H9 (cell line): ENCODE results near the gene XK. TPM values are rescaled to one million over a fixed set of nuclear protein-coding genes. Genes with fewer than 3 reads are reported as not detected.

Experiments
- DNase-seq: peaks from one replicate; pipeline ENCODE4 v3.0.0-alpha.2; 2017
- H2AFZ ChIP-seq: one replicate; pipeline ENCODE4 v1.6.1; 2013; ENCODE audit warnings: mild to moderate bottlenecking, low read length, control low read depth, moderate library complexity
- H2AK5ac ChIP-seq: 2 replicates; pipeline ENCODE4 v1.6.1; 2013; ENCODE audit warnings: low read length, control low read depth, mixed read lengths; ENCODE audit not compliant: insufficient read length
- H2BK120ac ChIP-seq: one replicate; pipeline ENCODE4 v1.6.1; 2013; ENCODE audit warnings: low read depth, mild to moderate bottlenecking, low read length, control low read depth, inconsistent platforms; ENCODE audit not compliant: poor library complexity, severe bottlenecking
- H2BK12ac ChIP-seq: 2 replicates; pipeline ENCODE4 v1.6.1; 2013; ENCODE audit warnings: low read length, control low read depth, mixed read lengths, low read depth; ENCODE audit not compliant: insufficient read length
- H2BK15ac ChIP-seq: 2 replicates; pipeline ENCODE4 v1.6.1; 2013; ENCODE audit warnings: low read depth, low read length, control low read depth
- H2BK20ac ChIP-seq: one replicate; pipeline ENCODE4 v1.6.1; 2013; ENCODE audit warnings: low read depth, mild to moderate bottlenecking, low read length, control low read depth, inconsistent platforms; ENCODE audit not compliant: poor library complexity, severe bottlenecking
- H2BK5ac ChIP-seq: 2 replicates; pipeline ENCODE4 v1.6.1; 2013; ENCODE audit warnings: low read length, control low read depth, mixed read lengths; ENCODE audit not compliant: insufficient read length
- H3K14ac ChIP-seq: 2 replicates; pipeline ENCODE4 v1.6.1; 2013; ENCODE audit warnings: low read length, control low read depth; ENCODE audit not compliant: insufficient read depth
- H3K18ac ChIP-seq: 2 replicates; pipeline ENCODE4 v1.6.1; 2013; ENCODE audit warnings: low read depth, mild to moderate bottlenecking, mixed read lengths, low read length, control low read depth; ENCODE audit not compliant: insufficient read length
- H3K23ac ChIP-seq: 2 replicates; pipeline ENCODE4 v1.6.1; 2013; ENCODE audit warnings: low read length, control low read depth, mixed read lengths, low read depth; ENCODE audit not compliant: insufficient read length
- H3K23me2 ChIP-seq: 2 replicates; pipeline ENCODE4 v1.6.1; 2013; ENCODE audit warnings: low read depth, mild to moderate bottlenecking, mixed read lengths, low read length, control low read depth; ENCODE audit not compliant: insufficient read length, poor library complexity, severe bottlenecking
- H3K27ac ChIP-seq: 2 replicates; pipeline ENCODE4 v1.5.1; 2013; ENCODE audit warnings: low read length, control low read depth, mixed read lengths, low read depth; ENCODE audit not compliant: insufficient read length
- H3K27me3 ChIP-seq: 2 replicates; pipeline ENCODE4 v1.6.1; 2013; ENCODE audit warnings: low read length, control low read depth, inconsistent platforms; ENCODE audit not compliant: insufficient read depth
- H3K4ac ChIP-seq: 2 replicates; pipeline ENCODE4 v1.6.1; 2013; ENCODE audit warnings: low read depth, mild to moderate bottlenecking, control low read depth, inconsistent platforms, low read length, moderate library complexity
- H3K4me1 ChIP-seq: 2 replicates; pipeline ENCODE4 v1.6.1; 2013; ENCODE audit warnings: low read length, control low read depth, inconsistent platforms; ENCODE audit not compliant: insufficient read depth
- H3K4me2 ChIP-seq: 2 replicates; pipeline ENCODE4 v1.6.1; 2013; ENCODE audit warnings: low read length, control low read depth, mixed read lengths; ENCODE audit not compliant: insufficient read length, insufficient read depth
- H3K56ac ChIP-seq: 2 replicates; pipeline ENCODE4 v1.6.1; 2013; ENCODE audit warnings: low read depth, mild to moderate bottlenecking, mixed read lengths, low read length, control low read depth; ENCODE audit not compliant: insufficient read length
- H3K79me1 ChIP-seq: 2 replicates; pipeline ENCODE4 v1.6.1; 2013; ENCODE audit warnings: low read depth, mild to moderate bottlenecking, moderate library complexity, low read length, control low read depth, inconsistent platforms; ENCODE audit not compliant: insufficient read depth, poor library complexity, severe bottlenecking
- H3K79me2 ChIP-seq: 2 replicates; pipeline ENCODE4 v1.6.1; 2013; ENCODE audit warnings: low read length, control low read depth, inconsistent platforms; ENCODE audit not compliant: insufficient read depth
- H3K9ac ChIP-seq: 2 replicates; pipeline ENCODE4 v1.6.1; 2013; ENCODE audit warnings: low read length, control low read depth, mixed read lengths; ENCODE audit not compliant: insufficient read length; ENCODE audit errors: extremely low read depth
- H3K9me3 ChIP-seq: one replicate; pipeline ENCODE4 v1.6.1; 2013; ENCODE audit warnings: low read depth, low read length, inconsistent platforms; ENCODE audit not compliant: control insufficient read depth
- H3T11ph ChIP-seq: one replicate; pipeline ENCODE4 v1.6.1; 2013; ENCODE audit warnings: mild to moderate bottlenecking, low read length, control low read depth, inconsistent platforms
- H4K20me1 ChIP-seq: one replicate; pipeline ENCODE4 v1.6.1; 2013; ENCODE audit not compliant: control insufficient read depth, insufficient read length, insufficient read depth
- H4K5ac ChIP-seq: 2 replicates; pipeline ENCODE4 v1.6.1; 2013; ENCODE audit warnings: low read depth, mild to moderate bottlenecking, mixed read lengths, low read length, control low read depth; ENCODE audit not compliant: insufficient read length
- H4K8ac ChIP-seq: replicated peaks from 2 replicates; pipeline ENCODE4 v1.6.1; 2013; ENCODE audit warnings: low read length, control low read depth, mixed read lengths, low read depth; ENCODE audit not compliant: insufficient read length
- H4K91ac ChIP-seq: 2 replicates; pipeline ENCODE4 v1.6.1; 2013; ENCODE audit warnings: low read depth, mild to moderate bottlenecking, moderate library complexity, mixed read lengths, low read length, control low read depth; ENCODE audit not compliant: insufficient read length
- H3K27ac Mint-ChIP-seq, 3 experiments: 2 replicates in 2 of 3; 3 replicates in 1 of 3; pipeline ENCODE4 v1.8.0; 2020 to 2021; ENCODE audit warnings: mixed read lengths in 3 of 3, mild to moderate bottlenecking in 1 of 3, moderate library complexity in 1 of 3
- H3K27me3 Mint-ChIP-seq: 2 replicates; pipeline ENCODE4 v1.8.0; 2021; ENCODE audit warnings: low read depth, mild to moderate bottlenecking, moderate library complexity, mixed read lengths
- H3K36me3 Mint-ChIP-seq, 3 experiments: 2 replicates in 2 of 3; 3 replicates in 1 of 3; pipeline ENCODE4 v1.8.0; 2020 to 2021; ENCODE audit warnings: low read depth in 3 of 3, mixed read lengths in 3 of 3; ENCODE audit not compliant: insufficient read depth in 1 of 3
- H3K4me1 Mint-ChIP-seq, 2 experiments: 2 replicates each; pipeline ENCODE4 v1.8.0; 2020; ENCODE audit warnings: mixed read lengths in 2 of 2
- H3K4me3 Mint-ChIP-seq, 2 experiments: 2 replicates in 1 of 2; 3 replicates in 1 of 2; pipeline ENCODE4 v1.8.0; 2020 to 2021; ENCODE audit warnings: mild to moderate bottlenecking in 2 of 2, mixed read lengths in 2 of 2, moderate library complexity in 1 of 2
- H3K9me3 Mint-ChIP-seq, 2 experiments: 2 replicates in 1 of 2; 3 replicates in 1 of 2; pipeline ENCODE4 v1.8.0; 2020; ENCODE audit warnings: mild to moderate bottlenecking in 2 of 2, mixed read lengths in 2 of 2, moderate library complexity in 1 of 2
- CTCF ChIP-seq: fragments of 200-600 bp; sonication (generic); conservative IDR thresholded peaks from 3 replicates; pipeline ENCODE4 v1.8.0; 2021; ENCODE audit warnings: antibody characterized with exemption, mild to moderate bottlenecking
- total RNA-seq: library from RNA; stranded (reverse); gene quantifications from 2 replicates; pipeline ENCODE4 v1.2.1, GENCODE V29; 2021

The XK gene
- total RNA-seq, 1 experiment from 2014 or later = 0.85 TPM

- no peak overlapping the region for H3K4ac ChIP-seq
- no peak overlapping the region for H3T11ph ChIP-seq
- H4K8ac ChIP-seq = no peak overlapping the region
- no peak overlapping the region for H2BK5ac ChIP-seq
- DNase-seq = no peak
- peaks cover 53 to 59% of the 10 kb centered on the region in 2 experiments for H3K9me3 Mint-ChIP-seq
- H3K36me3 Mint-ChIP-seq = peaks cover under 1 to 7% (median 6%) of the 10 kb centered on the region in 3 experiments
- H3K79me1 ChIP-seq = no peaks in the 10 kb centered on the region
- no peaks in the 10 kb centered on the region for H3K23me2 ChIP-seq
- no peak overlapping the region for H2AK5ac ChIP-seq
- no peak overlapping the region for H3K27ac ChIP-seq
- H3K27me3 ChIP-seq = no peaks in the 10 kb centered on the region
- no peak overlapping the region for H2BK20ac ChIP-seq
- no peak overlapping the region for H4K91ac ChIP-seq
- H3K4me1 Mint-ChIP-seq = no peaks in the 10 kb centered on the region
- H3K9ac ChIP-seq = no peak overlapping the region
- H4K5ac ChIP-seq = no peak overlapping the region
- no peak overlapping the region for H3K14ac ChIP-seq
- H3K56ac ChIP-seq = no peak overlapping the region
- no peaks in the 10 kb centered on the region for H3K4me1 ChIP-seq
- no peak overlapping the region for H2BK120ac ChIP-seq
- H3K27me3 Mint-ChIP-seq = no peaks in the 10 kb centered on the region
- no peak overlapping the region for H3K18ac ChIP-seq
- H2BK15ac ChIP-seq = no peak overlapping the region
- no peak overlapping the region for H2AFZ ChIP-seq
- no peak overlapping the region for H2BK12ac ChIP-seq
- no peaks in the 10 kb centered on the region for H4K20me1 ChIP-seq
- H3K4me3 Mint-ChIP-seq = no peak overlapping the region
- H3K4me2 ChIP-seq = no peak overlapping the region
- H3K9me3 ChIP-seq = no peaks in the 10 kb centered on the region
- no peak overlapping the region for H3K23ac ChIP-seq
- no peak for TF ChIP-seq CTCF
- H3K27ac Mint-ChIP-seq = no peak overlapping the region
- H3K79me2 ChIP-seq = no peaks in the 10 kb centered on the region
Measured at GRCh38 chrX:37763400-37763799, 77.8 kb downstream of the XK start.
